Testis (tissue), 3 donors: ENCODE data around the gene ARFGEF3. TPM values are rescaled to one million over a fixed set of nuclear protein-coding genes. Genes with fewer than 3 reads are reported as not detected.

Source experiments
- DNase-seq: peaks from one replicate; pipeline ENCODE4 v3.0.0-alpha.2; 2019
- H3K27ac ChIP-seq, 2 donors: fragments of 200-600 bp; sonication (generic); one replicate each; pipeline ENCODE4 v1.5.1; 2019
- H3K27me3 ChIP-seq: fragments of 200-600 bp; sonication (generic); one replicate; pipeline ENCODE4 v1.5.1; 2019
- H3K36me3 ChIP-seq: fragments of 200-600 bp; sonication (generic); one replicate; pipeline ENCODE4 v1.5.1; 2017; ENCODE audit warnings: low read depth; ENCODE audit errors: missing control alignments
- H3K4me1 ChIP-seq: fragments of 200-600 bp; sonication (generic); one replicate; pipeline ENCODE4 v1.5.1; 2019
- H3K4me3 ChIP-seq, 2 donors: fragments of 200-600 bp; sonication (generic); one replicate each; pipeline ENCODE4 v1.5.1; 2017 to 2019
- H3K9me3 ChIP-seq: fragments of 200-600 bp; sonication (generic); one replicate; pipeline ENCODE4 v1.5.1; 2017
- POLR2A ChIP-seq: fragments of 450-650 bp; IDR thresholded peaks from one replicate; pipeline ENCODE4 v1.6.1; 2017; ENCODE audit warnings: antibody characterized with exemption, mild to moderate bottlenecking, moderate library complexity
- WGBS, 2 donors: methylation state at CpG; one replicate each; pipeline ENCODE4 v1.1.5; 2018; 5-methylcytosine and 5-hydroxymethylcytosine counted together
- intact Hi-C: fragments of 100-400 bp; cut with DNase I; formaldehyde crosslinking; loops from one replicate; pipeline ENCODE4 v1.15.1; 2023; ENCODE audit warnings: low total_unique reads
- polyA plus RNA-seq: library from polyadenylated mRNA; stranded (reverse); fragments of 350-450 nt; fragmentation: Illumina TruSeq; extraction: RNeasy Lipid Tissue Mini Kit (QIAGEN cat#74804); gene quantifications from one replicate; pipeline ENCODE4 v1.2.3, GENCODE V29; 2014; ENCODE audit warnings: low read depth, low replicate concordance; ENCODE audit not compliant: insufficient read depth
- total RNA-seq, 2 donors: library from RNA; depleted of rRNA; stranded (reverse); fragments of >200 nt; gene quantifications; one replicate each; pipeline ENCODE4 v1.2.3, GENCODE V29; 2016
- TF ChIP-seq, protein P1 (sequence below), 3 experiments: fragments of 450-650 bp in 2 of 3; fragments of 200-600 bp in 1 of 3; sonication (generic) in 1 of 3; IDR thresholded peaks; one replicate each; pipeline ENCODE4 v1.5.1; 2016 to 2019; ENCODE audit warnings: antibody characterized with exemption in 3 of 3, mild to moderate bottlenecking in 2 of 3, moderate library complexity in 1 of 3

ARFGEF3 gene
- total and polyA plus RNA-seq, 3 donors from 2014 or later, result 1.9 to 2.9 (median 2.8) TPM

DNA sequence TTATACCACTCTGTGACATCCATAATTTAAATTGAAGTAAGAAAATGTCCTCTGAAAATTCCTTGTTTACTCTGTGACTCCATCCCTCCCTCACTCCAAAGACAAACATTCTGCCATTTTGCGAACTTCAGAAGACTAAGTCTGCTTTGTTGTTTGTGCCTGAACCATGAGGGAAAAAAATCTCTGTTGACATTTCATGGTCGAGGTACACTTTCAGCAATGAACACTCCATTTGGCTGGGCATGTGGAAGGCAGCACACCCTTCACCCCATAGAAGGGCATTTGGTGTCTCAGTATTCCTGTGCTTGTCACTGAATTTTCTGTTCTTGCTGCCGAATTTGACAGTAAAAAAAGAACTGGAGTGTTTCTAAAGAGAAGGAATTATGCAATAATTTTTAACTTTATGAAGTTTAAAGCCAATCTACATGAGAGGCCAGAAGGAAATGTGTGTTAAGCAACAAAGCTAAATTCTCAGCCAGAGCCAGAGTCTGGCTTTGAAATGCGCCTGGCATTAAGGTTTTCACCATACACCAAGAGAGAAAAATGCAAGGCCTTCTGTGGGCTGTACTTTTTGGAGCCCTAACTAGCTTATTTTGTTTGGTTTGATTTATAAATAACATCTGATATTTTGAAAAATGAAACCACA, 61.3 kb downstream of the ARFGEF3 start:
- no peak for TF ChIP-seq POLR2A
- TF ChIP-seq, protein P1, sequence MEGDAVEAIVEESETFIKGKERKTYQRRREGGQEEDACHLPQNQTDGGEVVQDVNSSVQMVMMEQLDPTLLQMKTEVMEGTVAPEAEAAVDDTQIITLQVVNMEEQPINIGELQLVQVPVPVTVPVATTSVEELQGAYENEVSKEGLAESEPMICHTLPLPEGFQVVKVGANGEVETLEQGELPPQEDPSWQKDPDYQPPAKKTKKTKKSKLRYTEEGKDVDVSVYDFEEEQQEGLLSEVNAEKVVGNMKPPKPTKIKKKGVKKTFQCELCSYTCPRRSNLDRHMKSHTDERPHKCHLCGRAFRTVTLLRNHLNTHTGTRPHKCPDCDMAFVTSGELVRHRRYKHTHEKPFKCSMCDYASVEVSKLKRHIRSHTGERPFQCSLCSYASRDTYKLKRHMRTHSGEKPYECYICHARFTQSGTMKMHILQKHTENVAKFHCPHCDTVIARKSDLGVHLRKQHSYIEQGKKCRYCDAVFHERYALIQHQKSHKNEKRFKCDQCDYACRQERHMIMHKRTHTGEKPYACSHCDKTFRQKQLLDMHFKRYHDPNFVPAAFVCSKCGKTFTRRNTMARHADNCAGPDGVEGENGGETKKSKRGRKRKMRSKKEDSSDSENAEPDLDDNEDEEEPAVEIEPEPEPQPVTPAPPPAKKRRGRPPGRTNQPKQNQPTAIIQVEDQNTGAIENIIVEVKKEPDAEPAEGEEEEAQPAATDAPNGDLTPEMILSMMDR (IDR thresholded peaks at IDR 0.05), result no peak
- intact Hi-C loops, result no loop called here
- Histone ChIP-seq H3K27me3 (no peaks in the 10 kb centered on the region), H3K9me3 (no peaks in the 10 kb centered on the region), H3K36me3 (no peaks in the 10 kb centered on the region), H3K27ac (no peak overlapping the region), H3K4me1 (no peaks in the 10 kb centered on the region), H3K4me3 (no peak overlapping the region)
- no peak for DNase-seq
- WGBS, 2 donors, result 79 to 86% methylated on average over 4 of the region's 4 CpGs

DNA sequence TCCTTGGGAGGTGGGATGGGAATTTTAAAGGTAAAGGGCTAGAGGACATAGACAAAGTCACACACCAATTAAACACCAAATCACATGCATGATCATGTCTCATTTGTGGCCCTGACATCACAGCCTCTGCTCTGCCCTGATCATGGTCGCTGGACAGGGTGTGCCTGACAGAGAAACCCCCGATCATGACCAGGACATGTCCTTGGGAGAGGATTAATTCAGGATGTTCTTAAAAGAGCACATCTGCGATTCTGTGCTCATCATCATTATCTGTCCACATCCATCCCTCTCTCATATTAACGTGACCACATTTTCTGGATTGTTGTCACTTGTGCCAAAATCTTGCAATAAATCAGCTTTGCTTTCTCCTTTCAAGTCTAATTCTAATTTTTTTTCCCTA, 64.2 kb downstream of the ARFGEF3 start:
- WGBS, 2 donors, result 56 to 59% methylated on average over 4 of the region's 4 CpGs
- TF ChIP-seq, protein P1 (IDR thresholded peaks at IDR 0.05), result no peak
- no peak for TF ChIP-seq POLR2A
- intact Hi-C loops, result no loop called here
- Histone ChIP-seq H3K36me3 (no peaks in the 10 kb centered on the region), H3K27me3 (no peaks in the 10 kb centered on the region), H3K27ac (no peak overlapping the region), H3K9me3 (no peaks in the 10 kb centered on the region), H3K4me1 (no peaks in the 10 kb centered on the region), H3K4me3 (no peak overlapping the region)
- no peak for DNase-seq

DNA sequence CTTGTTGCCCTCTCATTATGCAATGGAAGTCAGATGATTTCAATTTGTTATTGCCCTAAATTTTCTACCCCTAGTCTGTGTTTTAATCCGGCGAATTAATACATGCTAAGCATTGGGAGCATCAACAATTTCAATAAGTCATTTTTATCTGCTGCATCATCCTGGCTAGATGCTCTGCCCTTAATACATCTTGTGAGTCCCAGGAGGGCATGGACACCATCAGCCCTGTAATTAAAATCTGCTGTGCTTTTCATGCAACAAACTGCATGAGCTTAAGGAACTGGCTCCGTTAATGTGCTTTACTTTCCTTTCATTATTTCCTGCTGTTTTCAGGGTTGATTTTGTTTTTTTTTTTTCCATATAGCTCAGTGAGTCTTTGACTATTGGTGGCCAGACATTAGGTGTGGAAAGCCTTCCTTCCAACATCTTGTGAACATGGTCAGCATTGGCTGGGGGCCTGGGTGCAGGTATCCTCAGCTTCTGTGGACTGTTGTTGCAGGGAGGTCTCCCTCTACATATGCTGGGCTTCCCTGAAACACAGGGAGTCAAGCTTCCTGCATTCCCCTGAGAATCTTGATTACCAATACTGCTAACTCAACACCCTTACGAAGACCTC, 65.1 kb downstream of the ARFGEF3 start:
- H3K9me3 ChIP-seq, result no peaks in the 10 kb centered on the region
- H3K4me1 ChIP-seq, result no peaks in the 10 kb centered on the region
- TF ChIP-seq POLR2A, result no peak
- TF ChIP-seq, protein P1 (IDR thresholded peaks at IDR 0.05), result no peak
- intact Hi-C loops, result no loop called here
- no peak overlapping the region for H3K4me3 ChIP-seq
- WGBS, 2 donors, result 86 to 91% methylated on average over 4 of the region's 4 CpGs
- H3K27me3 ChIP-seq, result no peaks in the 10 kb centered on the region
- no peak for DNase-seq
- no peak overlapping the region for H3K27ac ChIP-seq
- H3K36me3 ChIP-seq, result no peaks in the 10 kb centered on the region

DNA sequence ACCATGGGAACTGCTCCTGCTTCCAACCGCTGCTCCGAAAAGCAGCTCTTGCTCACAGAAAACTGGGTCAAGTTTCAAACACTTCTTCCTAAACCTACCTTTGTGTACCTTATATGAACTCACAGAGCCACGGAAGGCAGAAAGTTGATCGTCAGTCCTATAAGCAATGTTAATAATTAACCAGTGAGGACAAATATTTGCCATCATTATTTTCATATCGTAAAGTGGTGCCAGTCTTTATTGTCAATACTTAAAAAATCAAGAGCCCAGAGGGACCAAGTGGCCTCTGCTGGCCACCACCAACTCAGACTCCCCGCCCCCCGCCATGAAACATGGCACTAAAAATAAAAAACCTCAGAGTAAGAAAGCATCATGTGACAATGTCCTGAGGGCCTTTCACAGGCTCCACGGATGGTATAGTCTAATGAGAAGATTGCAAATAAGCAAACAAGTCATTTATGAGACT, 65.6 kb downstream of the ARFGEF3 start:
- DNase-seq, result no peak
- no peak overlapping the region for H3K4me3 ChIP-seq
- H3K27ac ChIP-seq, result no peak overlapping the region
- H3K4me1 ChIP-seq, result no peaks in the 10 kb centered on the region
- no peaks in the 10 kb centered on the region for H3K9me3 ChIP-seq
- no peaks in the 10 kb centered on the region for H3K36me3 ChIP-seq
- intact Hi-C loops, result no loop called here
- no peak for TF ChIP-seq POLR2A
- TF ChIP-seq, protein P1 (IDR thresholded peaks at IDR 0.05), result no peak
- H3K27me3 ChIP-seq, result no peaks in the 10 kb centered on the region
- WGBS, 2 donors, result 93% methylated on average over 8 of the region's 8 CpGs

DNA sequence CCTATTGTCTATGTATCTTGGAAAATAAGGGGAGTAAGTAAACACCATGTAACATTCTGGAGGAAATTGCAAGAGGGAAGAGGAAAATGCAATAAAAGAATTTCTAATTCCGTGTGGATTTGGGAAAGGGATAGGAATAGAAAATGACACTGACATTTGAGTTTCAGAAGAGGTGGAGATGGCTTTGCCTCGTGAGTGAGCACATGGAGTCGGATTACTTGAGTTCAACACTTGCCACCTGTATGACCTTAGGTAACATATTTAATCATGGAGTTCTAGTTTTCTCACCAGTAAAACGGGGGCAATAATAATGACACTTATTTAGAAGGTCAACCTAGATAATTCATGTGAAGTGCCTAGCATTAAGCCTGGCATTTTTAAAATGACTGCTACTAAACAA, 67.3 kb downstream of the ARFGEF3 start:
- no peak for DNase-seq
- 55% methylated on average over 4 of the region's 4 CpGs for WGBS, 2 donors
- no peaks in the 10 kb centered on the region for H3K4me1 ChIP-seq
- no peaks in the 10 kb centered on the region for H3K36me3 ChIP-seq
- no peak overlapping the region for H3K4me3 ChIP-seq
- H3K27me3 ChIP-seq, result no peaks in the 10 kb centered on the region
- H3K9me3 ChIP-seq, result no peaks in the 10 kb centered on the region
- no peak overlapping the region for H3K27ac ChIP-seq
- no peak for TF ChIP-seq POLR2A
- TF ChIP-seq, protein P1 (IDR thresholded peaks at IDR 0.05), result no peak
- intact Hi-C loops, result no loop called here
